Activated T-helper 1 cell treated with anti-CD3 and anti-CD28 coated beads, Interleukin-12 subunit alpha, Interleukin-12 subunit beta, Interleukin-2, Interleukin-4 antibody, amounts not matched to agents 30 ng/mL and 10 ng/mL and 1 ng/mL, durations not matched to agents 14 hours and 24 hours and 36 hours (primary cell): ENCODE data around the gene DNAJB1. TPM values are rescaled to one million over a fixed set of nuclear protein-coding genes. Genes with fewer than 3 reads are reported as not detected.

Experiments
- DNase-seq: peaks from one replicate; pipeline ENCODE4 v3.0.0; 2021; ENCODE audit warnings: low spot score
- H3K27ac Mint-ChIP-seq: one replicate; pipeline ENCODE4 v1.8.0; 2021; ENCODE audit warnings: mild to moderate bottlenecking, mixed read lengths
- H3K27me3 Mint-ChIP-seq: one replicate; pipeline ENCODE4 v1.8.0; 2022; ENCODE audit warnings: mild to moderate bottlenecking, moderate library complexity, mixed read lengths; ENCODE audit not compliant: insufficient read depth
- H3K36me3 Mint-ChIP-seq: one replicate; pipeline ENCODE4 v1.8.0; 2021; ENCODE audit warnings: low read depth, mixed read lengths
- H3K4me1 Mint-ChIP-seq: one replicate; pipeline ENCODE4 v1.8.0; 2021; ENCODE audit warnings: low read depth, mixed read lengths
- H3K4me3 Mint-ChIP-seq: one replicate; pipeline ENCODE4 v1.8.0; 2021; ENCODE audit warnings: mild to moderate bottlenecking, moderate library complexity, mixed read lengths
- H3K9me3 Mint-ChIP-seq: one replicate; pipeline ENCODE4 v1.8.0; 2021; ENCODE audit warnings: mixed read lengths
- intact Hi-C: fragments of 100-400 bp; cut with micrococcal nuclease; formaldehyde crosslinking; loops from one replicate; pipeline ENCODE4 v1.15.1; 2024
- total RNA-seq: library from RNA; stranded (reverse); gene quantifications from 2 replicates; pipeline ENCODE4 v1.2.3, GENCODE V29; 2022

DNAJB1 gene
- total RNA-seq, 1 donor from 2014 or later = 104 TPM

DNA sequence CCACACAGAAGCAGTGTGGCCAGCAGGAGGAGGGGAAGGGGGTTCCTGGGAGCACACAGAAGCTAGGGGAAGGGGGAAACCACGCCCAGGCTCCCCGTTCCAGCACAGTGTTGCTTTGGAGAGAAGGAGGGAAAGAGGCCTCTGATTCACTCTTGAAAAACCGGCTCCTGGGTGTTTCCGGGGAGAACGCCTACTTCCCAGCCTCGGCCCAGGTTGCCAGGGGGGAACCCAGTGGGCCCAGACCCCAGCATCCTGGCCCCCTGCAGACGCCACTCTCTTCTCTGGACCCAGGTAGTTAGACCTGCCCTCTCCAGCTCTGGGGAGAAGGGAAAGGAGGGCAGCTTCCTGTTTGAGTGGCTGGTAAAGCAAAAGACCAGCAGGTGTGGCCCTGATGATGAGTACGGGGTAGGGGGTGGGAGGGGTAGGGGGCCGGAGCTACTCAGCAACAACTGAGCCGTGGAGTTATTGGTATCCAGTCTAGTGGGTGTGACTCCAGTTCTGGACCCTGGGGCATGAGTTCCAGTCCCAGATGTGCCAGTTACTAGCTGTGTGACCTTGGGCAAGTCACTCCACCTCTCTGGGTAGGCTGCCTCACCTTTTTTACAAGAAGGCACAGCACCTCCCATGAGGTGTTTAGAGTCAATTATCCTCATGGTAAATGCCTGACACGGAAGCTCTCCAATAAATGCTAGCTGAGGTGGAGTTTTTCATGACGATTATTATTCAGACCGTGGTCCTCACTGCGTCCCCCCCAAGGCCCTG, 23.1 kb downstream of the DNAJB1 start:
- peaks cover 3% of the 10 kb centered on the region for H3K36me3 Mint-ChIP-seq
- no peaks in the 10 kb centered on the region for H3K27me3 Mint-ChIP-seq
- peak overlapping the region; percentile 87 for H3K4me3 Mint-ChIP-seq
- no peak for DNase-seq
- peak overlapping the region; percentile 65 for H3K27ac Mint-ChIP-seq
- peaks cover 12% of the 10 kb centered on the region for H3K4me1 Mint-ChIP-seq
- intact Hi-C loops = no loop called here
- no peaks in the 10 kb centered on the region for H3K9me3 Mint-ChIP-seq

DNA sequence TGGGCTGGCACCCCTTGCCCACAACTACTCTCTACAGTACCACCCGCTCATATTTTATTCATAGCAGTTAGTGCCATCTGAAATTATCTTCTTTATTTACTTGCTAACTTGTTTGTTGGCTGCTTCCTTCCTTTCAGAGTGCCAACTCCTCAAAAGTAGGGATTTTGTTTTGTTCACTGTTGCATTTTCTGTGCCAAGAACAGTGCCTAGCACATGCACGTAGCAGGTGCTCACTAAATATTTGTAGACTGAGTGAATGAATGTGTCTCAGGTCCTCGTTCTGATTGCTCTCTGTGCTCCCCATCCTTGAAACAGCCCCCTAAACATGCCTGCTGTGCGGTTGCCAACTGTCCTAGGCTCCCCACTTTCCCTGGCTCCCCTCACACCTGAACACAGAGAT, 23.8 kb downstream of the DNAJB1 start:
- Mint-ChIP-seq H3K4me3 (peak overlapping the region; percentile 87), H3K27me3 (no peaks in the 10 kb centered on the region), H3K9me3 (no peaks in the 10 kb centered on the region), H3K36me3 (peaks cover 4% of the 10 kb centered on the region), H3K4me1 (peaks cover 12% of the 10 kb centered on the region), H3K27ac (peak overlapping the region; percentile 12)
- no peak for DNase-seq
- intact Hi-C loops = no loop called here

DNA sequence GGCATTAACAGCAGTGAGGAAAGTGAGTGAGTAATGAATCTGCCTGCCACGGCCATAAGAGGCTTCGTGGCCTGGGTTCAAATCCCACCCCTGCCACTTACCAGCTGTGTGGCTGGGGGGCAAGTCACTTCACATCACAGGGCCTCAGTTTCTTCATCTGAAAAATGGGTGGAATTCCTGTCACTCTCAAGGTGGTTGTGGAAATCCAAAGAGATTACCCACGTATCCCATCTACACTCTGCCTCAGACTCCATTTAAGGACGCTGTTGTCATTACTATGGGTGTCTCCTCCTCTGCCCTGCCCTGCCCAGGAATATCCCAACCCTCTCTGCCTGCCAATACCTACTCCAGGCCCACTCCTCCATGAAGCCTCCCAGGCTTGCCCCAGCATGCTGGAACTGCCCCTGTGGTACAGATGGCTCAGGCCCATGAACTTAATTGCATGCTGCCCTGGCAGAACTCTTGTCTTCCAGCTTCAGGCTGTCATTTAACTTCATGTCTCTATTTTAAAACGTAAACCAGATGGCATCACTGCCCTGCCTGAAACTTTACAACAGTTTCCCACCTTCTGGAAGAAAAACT, 25.4 kb downstream of the DNAJB1 start:
- H3K36me3 Mint-ChIP-seq = peaks cover 7% of the 10 kb centered on the region
- intact Hi-C loops = no loop called here
- H3K27ac Mint-ChIP-seq = no peak overlapping the region

GRCh38 chr19:14487370-14488125, 30.6 kb downstream of the DNAJB1 start:
- H3K4me3 Mint-ChIP-seq = no peak overlapping the region
- intact Hi-C loops = loop anchor here (2.0 to 5.0 kb wide), 3 partner anchors 70 to 605 kb away; partner anchors contain the start of gene DDX39A
- no peaks in the 10 kb centered on the region for H3K9me3 Mint-ChIP-seq
- no peak overlapping the region for H3K27ac Mint-ChIP-seq
- peaks cover 6% of the 10 kb centered on the region for H3K4me1 Mint-ChIP-seq
- DNase-seq = no peak
- H3K27me3 Mint-ChIP-seq = no peaks in the 10 kb centered on the region
- peaks cover 9% of the 10 kb centered on the region for H3K36me3 Mint-ChIP-seq

More for the DNA sequence above, 25.4 kb downstream of the DNAJB1 start:
- no peaks in the 10 kb centered on the region for H3K27me3 Mint-ChIP-seq
- H3K9me3 Mint-ChIP-seq = no peaks in the 10 kb centered on the region
- peaks cover 12% of the 10 kb centered on the region for H3K4me1 Mint-ChIP-seq
- DNase-seq = no peak
- no peak overlapping the region for H3K4me3 Mint-ChIP-seq

DNA sequence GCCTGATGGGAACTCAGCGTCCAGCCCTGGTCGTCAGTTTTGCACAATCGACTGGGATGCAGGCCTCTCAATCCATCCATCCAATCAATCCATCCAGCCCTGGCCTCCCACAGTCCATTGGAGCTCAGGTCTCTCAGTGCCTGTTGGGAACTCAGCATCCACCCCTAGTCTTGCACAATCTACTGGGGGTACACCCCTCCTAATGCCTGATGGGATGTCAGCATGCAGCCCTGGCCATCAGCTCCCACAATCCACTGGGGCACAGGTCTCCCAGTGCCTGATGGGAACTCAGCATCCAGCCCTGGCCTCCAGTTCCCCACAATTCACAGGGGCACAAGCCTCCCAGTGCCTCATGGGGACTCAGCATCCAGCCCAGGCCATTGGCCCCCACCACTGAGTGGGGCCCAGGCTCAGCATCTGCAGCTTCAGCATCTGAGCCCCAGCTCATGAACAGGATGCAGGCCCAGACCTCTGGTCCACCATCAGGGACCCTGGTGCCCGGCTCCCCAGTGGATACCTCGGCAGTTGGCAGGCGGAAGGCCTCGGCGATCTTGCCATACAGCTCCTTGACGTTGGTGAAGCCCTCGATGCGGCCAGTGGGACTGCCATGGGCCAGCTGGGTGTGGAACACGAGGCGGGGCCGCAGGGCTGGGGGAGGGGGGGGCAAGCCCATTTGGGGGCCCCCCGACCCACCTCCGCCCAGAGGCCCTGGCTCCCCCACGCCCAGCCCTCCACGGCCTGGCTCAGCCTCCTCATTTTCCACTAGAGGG, 35.8 kb downstream of the DNAJB1 start:
- Mint-ChIP-seq H3K4me3 (no peak overlapping the region), H3K36me3 (peaks cover 1% of the 10 kb centered on the region), H3K4me1 (peaks cover 6% of the 10 kb centered on the region), H3K27me3 (no peaks in the 10 kb centered on the region), H3K27ac (no peak overlapping the region), H3K9me3 (no peaks in the 10 kb centered on the region)
- DNase-seq = no peak
- intact Hi-C loops = no loop called here

DNA sequence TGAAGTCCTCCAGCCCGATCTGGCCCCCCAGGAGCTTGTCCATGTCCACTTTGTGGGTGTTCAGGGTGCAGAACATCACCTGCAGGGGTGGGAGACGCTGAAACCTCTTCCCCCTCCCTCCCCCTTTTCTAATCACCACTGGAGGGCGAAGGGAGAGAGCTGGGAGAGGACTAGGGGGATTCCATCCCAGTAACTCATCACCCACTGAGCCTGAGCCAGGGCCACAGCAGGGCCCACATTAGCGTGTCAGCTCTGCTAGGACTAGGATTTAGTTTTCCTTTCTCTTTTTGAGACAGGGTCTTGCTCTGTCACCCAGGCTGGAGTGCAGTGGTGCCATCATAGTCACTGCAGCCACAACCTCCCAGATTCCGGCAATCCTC, 37.5 kb downstream of the DNAJB1 start:
- H3K4me3 Mint-ChIP-seq = no peak overlapping the region
- H3K9me3 Mint-ChIP-seq = no peaks in the 10 kb centered on the region
- peaks cover 12% of the 10 kb centered on the region for H3K4me1 Mint-ChIP-seq
- no peak overlapping the region for H3K27ac Mint-ChIP-seq
- intact Hi-C loops = no loop called here
- H3K36me3 Mint-ChIP-seq = no peaks in the 10 kb centered on the region
- peaks cover 3% of the 10 kb centered on the region for H3K27me3 Mint-ChIP-seq
- no peak for DNase-seq

DNA sequence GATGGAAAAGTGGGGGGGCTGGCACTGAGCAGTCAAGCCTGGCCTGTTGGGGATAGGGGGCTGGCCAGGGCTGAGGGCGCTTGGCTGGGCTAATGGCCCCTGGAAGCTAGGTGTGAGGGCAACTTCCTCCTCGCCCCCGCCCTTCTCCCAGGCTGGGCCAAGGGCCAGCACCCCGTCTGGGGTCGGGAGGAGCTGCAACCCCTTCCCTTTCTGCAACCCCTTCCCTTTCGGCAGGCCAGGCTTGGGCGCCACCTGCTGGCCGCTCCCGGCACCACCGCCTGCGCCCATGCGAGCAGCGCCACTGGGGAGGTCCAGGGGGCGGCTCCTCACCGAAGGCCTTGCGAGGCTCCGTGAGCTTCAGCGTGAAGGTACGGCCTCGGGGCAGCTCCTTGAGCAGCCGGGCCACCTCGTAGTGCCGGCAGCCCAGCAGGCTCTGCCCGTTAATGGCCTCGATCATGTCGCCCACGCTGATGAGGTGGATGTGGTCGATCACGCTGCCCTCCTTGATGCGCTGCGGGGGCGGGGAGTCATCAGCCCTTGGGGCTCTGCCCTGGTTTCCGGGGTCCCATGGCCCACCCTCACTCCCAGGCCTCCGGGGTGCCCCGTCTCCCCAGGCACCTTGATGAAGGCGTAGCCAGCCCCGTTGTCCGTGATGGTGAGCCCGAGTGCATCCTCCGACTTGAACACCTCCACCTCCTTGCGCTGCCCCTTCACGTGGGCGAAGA, 38.1 kb downstream of the DNAJB1 start:
- Mint-ChIP-seq H3K4me1 (peaks cover 17% of the 10 kb centered on the region), H3K36me3 (no peaks in the 10 kb centered on the region), H3K27ac (no peak overlapping the region), H3K9me3 (no peaks in the 10 kb centered on the region), H3K27me3 (peaks cover 3% of the 10 kb centered on the region), H3K4me3 (no peak overlapping the region)
- peak; percentile 70 for DNase-seq
- intact Hi-C loops = loop anchor here (5.0 kb wide), 1 partner anchor 343 kb away; the partner anchor contains the start of gene ASF1B

DNA sequence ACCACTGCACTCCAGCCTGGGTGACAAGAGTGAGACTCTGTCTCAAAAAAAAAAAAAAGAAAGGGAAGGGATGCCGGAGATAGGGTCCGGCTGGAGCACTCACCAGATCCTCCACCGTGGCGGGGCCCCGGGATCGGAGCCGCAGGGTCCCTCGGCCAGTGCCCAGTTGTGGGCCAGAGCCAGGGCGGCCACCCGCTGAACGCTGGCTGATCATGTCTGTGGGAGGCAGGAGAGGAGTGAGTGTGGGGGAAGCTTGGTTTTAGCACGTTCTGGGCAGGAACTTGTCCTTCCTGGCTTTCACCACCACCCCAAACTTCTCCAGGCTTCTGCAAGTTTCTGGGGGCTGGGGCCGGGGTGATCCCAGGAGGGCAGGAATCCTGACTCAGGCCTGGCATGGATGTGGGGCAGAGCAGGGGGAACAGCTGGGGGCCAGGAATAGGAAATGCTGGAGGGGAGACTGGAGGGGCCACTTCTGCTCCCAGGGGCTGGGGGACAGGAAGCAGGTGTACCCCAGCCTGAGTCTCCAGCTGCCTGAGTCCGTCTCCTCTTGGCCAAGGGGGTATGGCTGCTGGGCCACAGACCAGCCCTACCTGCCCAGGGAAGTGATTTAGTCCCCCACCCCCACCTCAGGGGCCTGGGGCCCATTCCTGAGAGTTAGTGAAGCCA, 38.8 kb downstream of the DNAJB1 start:
- Mint-ChIP-seq H3K36me3 (no peaks in the 10 kb centered on the region), H3K27ac (no peak overlapping the region), H3K4me3 (no peak overlapping the region), H3K4me1 (peaks cover 22% of the 10 kb centered on the region), H3K9me3 (no peaks in the 10 kb centered on the region), H3K27me3 (peaks cover 7% of the 10 kb centered on the region)
- no peak for DNase-seq
- intact Hi-C loops = loop anchor here (5.0 kb wide), 1 partner anchor 342 kb away; the partner anchor contains the start of gene ASF1B

DNA sequence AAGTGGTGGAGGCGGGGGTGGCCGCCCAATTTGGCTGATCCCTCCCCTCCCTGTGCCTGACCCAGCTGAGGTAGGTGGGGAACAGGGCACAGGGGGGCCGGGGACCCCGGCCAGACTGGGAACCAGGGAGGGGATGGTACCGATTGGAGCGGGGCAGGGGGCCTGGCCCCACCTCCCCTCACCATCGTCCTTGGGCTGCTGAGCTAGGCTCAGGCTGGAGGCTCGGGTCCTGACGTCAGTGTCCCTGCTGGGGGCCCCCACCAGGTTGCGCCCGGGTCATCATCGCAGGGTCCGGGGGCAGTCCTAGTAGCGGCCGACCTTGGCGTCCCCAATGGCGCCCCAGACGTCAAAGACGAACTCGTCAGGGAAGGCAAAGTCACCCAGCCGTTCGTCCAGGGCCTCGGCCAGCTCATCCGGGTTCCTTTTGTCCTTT, 40.1 kb downstream of the DNAJB1 start:
- Mint-ChIP-seq H3K4me3 (no peak overlapping the region), H3K27ac (no peak overlapping the region), H3K27me3 (peaks cover 11% of the 10 kb centered on the region), H3K4me1 (peaks cover 26% of the 10 kb centered on the region), H3K9me3 (no peaks in the 10 kb centered on the region), H3K36me3 (no peaks in the 10 kb centered on the region)
- DNase-seq = no peak
- intact Hi-C loops = loop anchor here (5.0 kb wide), 1 partner anchor 341 kb away; the partner anchor contains the start of gene ASF1B

GRCh38 chr19:14477418-14478112, 40.6 kb downstream of the DNAJB1 start:
- Mint-ChIP-seq H3K4me3 (no peak overlapping the region), H3K27ac (no peak overlapping the region), H3K36me3 (no peaks in the 10 kb centered on the region), H3K9me3 (no peaks in the 10 kb centered on the region), H3K27me3 (peaks cover 16% of the 10 kb centered on the region), H3K4me1 (peaks cover 31% of the 10 kb centered on the region)
- DNase-seq = no peak
- intact Hi-C loops = loop anchor here (5.0 kb wide), 1 partner anchor 340 kb away; the partner anchor contains the start of gene ASF1B
